ENCODE results near the gene STING1. TPM values are rescaled to one million over a fixed set of nuclear protein-coding genes. Genes with fewer than 3 reads are reported as not detected.

The STING1 gene
- total RNA-seq, 1 experiment from 2014 or later = 1.6 TPM

DNA sequence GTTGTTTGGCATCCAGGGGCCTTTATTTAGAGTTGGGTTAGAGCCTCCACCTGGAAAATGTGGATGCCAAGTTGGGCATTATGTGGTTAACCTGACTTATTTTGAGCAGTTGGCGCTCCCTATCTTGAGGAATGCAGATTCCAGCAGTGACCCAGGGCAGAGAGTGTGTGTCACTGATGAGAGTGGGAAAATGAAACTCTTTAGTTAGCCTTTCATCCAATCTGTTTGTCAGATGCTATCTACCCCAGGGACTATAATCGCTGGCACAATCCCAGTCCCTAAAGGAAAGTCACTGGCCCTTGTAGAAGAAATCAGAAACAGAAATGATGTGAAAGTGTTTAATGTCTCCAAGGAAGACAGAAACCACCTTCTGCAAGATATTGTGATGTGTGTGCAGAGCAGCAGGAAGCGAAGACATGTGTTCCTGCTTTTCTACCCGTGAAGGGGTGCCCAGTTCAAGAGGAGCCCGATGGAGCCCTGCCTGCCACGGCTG, 10.2 kb upstream of the STING1 start:
- Mint-ChIP-seq H3K27ac (no peak overlapping the region), H3K9me3 (no peaks in the 10 kb centered on the region), H3K4me1 (no peaks in the 10 kb centered on the region), H3K36me3 (no peaks in the 10 kb centered on the region), H3K4me3 (no peak overlapping the region), H3K27me3 (ENCODE audit: low read depth) (no peaks in the 10 kb centered on the region)
- ChIA-PET POLR2A (no interaction called here), CTCF (no interaction called here)
- no peak for TF ChIP-seq NFE2L1 (CRISPR knock-in tag; IDR thresholded peaks at IDR 0.05)
- no peak for TF ChIP-seq PRDM15 (CRISPR knock-in tag; IDR thresholded peaks at IDR 0.05)
- TF ChIP-seq MLX (CRISPR knock-in tag; IDR thresholded peaks at IDR 0.05) = no peak
- TF ChIP-seq ARID4B (CRISPR knock-in tag; IDR thresholded peaks at IDR 0.05; ENCODE audit: borderline replicate concordance) = no peak
- no peak for TF ChIP-seq MXD4 (CRISPR knock-in tag; IDR thresholded peaks at IDR 0.05; ENCODE audit: borderline replicate concordance)
- no peak for TF ChIP-seq USF1 (CRISPR knock-in tag; IDR thresholded peaks at IDR 0.05)
- TF ChIP-seq EMX1 (CRISPR knock-in tag; IDR thresholded peaks at IDR 0.05) = no peak
- no peak for TF ChIP-seq NR3C1 (CRISPR knock-in tag; conservative IDR thresholded peaks at IDR 0.05; ENCODE audit: low read depth)
- TF ChIP-seq, protein P1, sequence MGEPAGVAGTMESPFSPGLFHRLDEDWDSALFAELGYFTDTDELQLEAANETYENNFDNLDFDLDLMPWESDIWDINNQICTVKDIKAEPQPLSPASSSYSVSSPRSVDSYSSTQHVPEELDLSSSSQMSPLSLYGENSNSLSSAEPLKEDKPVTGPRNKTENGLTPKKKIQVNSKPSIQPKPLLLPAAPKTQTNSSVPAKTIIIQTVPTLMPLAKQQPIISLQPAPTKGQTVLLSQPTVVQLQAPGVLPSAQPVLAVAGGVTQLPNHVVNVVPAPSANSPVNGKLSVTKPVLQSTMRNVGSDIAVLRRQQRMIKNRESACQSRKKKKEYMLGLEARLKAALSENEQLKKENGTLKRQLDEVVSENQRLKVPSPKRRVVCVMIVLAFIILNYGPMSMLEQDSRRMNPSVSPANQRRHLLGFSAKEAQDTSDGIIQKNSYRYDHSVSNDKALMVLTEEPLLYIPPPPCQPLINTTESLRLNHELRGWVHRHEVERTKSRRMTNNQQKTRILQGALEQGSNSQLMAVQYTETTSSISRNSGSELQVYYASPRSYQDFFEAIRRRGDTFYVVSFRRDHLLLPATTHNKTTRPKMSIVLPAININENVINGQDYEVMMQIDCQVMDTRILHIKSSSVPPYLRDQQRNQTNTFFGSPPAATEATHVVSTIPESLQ (CRISPR knock-in tag; IDR thresholded peaks at IDR 0.05) = no peak
- no peak for TF ChIP-seq ZNF232 (CRISPR knock-in tag; IDR thresholded peaks at IDR 0.05)
- TF ChIP-seq ZNF512 (CRISPR knock-in tag; IDR thresholded peaks at IDR 0.05; ENCODE audit: borderline replicate concordance) = no peak
- TF ChIP-seq GABPB1 (CRISPR knock-in tag; IDR thresholded peaks at IDR 0.05) = no peak
- no peak for TF ChIP-seq OVOL2 (CRISPR knock-in tag; IDR thresholded peaks at IDR 0.05; ENCODE audit: borderline replicate concordance)
- no peak for TF ChIP-seq JUN (CRISPR knock-in tag; IDR thresholded peaks at IDR 0.05)
- TF ChIP-seq, protein P2, sequence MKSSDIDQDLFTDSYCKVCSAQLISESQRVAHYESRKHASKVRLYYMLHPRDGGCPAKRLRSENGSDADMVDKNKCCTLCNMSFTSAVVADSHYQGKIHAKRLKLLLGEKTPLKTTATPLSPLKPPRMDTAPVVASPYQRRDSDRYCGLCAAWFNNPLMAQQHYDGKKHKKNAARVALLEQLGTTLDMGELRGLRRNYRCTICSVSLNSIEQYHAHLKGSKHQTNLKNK (CRISPR knock-in tag; IDR thresholded peaks at IDR 0.05) = no peak
- no peak for TF ChIP-seq ZNF423 (CRISPR knock-in tag; IDR thresholded peaks at IDR 0.05)
- no peak for TF ChIP-seq ZBTB43 (CRISPR knock-in tag; IDR thresholded peaks at IDR 0.05)
- no peak for TF ChIP-seq CREB1 (CRISPR knock-in tag; IDR thresholded peaks at IDR 0.05)
- DNase-seq (ENCODE audit: low spot score) = no peak
- no peak for ATAC-seq
